Loucy (cell line): Measurements from ENCODE around the gene BCAT1.

ENCODE experiments used
- EZH2phosphoT487 ChIP-seq: fragments of 200-600 bp; IDR thresholded peaks from 2 replicates; pipeline ENCODE4 v1.6.1; 2018; ENCODE audit warnings: antibody characterized with exemption, mild to moderate bottlenecking, moderate library complexity, borderline replicate concordance
- TF ChIP-seq, protein P1 (sequence below): fragments of 200-600 bp; sonication (generic); conservative IDR thresholded peaks from 2 replicates; pipeline ENCODE4 v1.5.1; 2014; ENCODE audit warnings: mild to moderate bottlenecking, antibody characterized with exemption, low read length

DNA sequence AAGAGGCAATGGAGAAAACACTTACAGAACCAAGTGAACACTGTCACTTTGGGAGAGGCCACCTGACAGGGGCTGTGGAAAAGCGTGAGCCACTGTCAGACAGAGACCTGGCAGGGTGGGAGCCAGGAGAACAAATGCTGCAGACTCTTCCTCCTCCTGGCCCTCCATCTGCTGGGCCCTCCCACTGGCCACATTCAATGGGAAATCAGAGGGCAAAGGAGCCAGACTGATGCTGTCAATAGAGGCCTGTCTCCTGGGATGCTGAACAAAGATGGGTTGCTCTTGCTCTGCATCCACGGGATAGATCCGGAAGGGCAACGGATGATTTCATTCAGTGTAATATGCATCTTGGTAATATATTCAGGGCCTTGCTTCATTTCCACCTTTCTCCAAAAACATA is 44.9 kb upstream of the BCAT1 start:
- TF ChIP-seq, protein P1, sequence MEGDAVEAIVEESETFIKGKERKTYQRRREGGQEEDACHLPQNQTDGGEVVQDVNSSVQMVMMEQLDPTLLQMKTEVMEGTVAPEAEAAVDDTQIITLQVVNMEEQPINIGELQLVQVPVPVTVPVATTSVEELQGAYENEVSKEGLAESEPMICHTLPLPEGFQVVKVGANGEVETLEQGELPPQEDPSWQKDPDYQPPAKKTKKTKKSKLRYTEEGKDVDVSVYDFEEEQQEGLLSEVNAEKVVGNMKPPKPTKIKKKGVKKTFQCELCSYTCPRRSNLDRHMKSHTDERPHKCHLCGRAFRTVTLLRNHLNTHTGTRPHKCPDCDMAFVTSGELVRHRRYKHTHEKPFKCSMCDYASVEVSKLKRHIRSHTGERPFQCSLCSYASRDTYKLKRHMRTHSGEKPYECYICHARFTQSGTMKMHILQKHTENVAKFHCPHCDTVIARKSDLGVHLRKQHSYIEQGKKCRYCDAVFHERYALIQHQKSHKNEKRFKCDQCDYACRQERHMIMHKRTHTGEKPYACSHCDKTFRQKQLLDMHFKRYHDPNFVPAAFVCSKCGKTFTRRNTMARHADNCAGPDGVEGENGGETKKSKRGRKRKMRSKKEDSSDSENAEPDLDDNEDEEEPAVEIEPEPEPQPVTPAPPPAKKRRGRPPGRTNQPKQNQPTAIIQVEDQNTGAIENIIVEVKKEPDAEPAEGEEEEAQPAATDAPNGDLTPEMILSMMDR, result no peak
- no peak for TF ChIP-seq EZH2phosphoT487
